Measurements from ENCODE around the gene ZFP2. TPM values are rescaled to one million over a fixed set of nuclear protein-coding genes. Genes with fewer than 3 reads are reported as not detected.
"Not testable (repeated sequence)": the region's sequence is repeated elsewhere in the genome, so short reads cannot be mapped to it uniquely, and the experiment has no call there.

ZFP2 gene
- total RNA-seq, 4 donors from 2014 or later: 2.7 to 9.0 (median 4.9) TPM

DNA sequence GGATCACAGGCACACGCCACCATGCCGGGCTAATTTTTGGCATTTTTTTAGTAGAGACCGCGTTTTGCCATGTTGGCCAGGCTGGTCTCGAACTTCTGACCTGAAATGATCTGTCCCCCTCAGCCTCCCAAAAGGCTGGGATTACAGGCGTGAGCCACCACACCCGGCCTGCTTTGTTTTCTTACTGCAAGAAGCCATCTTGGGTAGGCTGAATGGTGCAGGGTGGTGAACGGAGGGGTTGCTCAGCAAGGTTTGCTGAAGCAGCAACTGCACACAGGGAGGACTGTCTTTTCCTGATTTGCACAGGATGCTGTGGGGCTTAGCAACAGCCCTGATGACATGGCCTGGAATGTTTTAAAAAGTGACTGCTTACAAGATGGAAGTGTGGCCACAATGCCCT, 25.3 kb upstream of the ZFP2 start:
- H3K27ac ChIP-seq: no peak overlapping the region
- intact Hi-C loops (cut with DNase I): no loop called here
- no peak for TF ChIP-seq POLR2A (IDR thresholded peaks at IDR 0.05)
- TF ChIP-seq, protein P1, sequence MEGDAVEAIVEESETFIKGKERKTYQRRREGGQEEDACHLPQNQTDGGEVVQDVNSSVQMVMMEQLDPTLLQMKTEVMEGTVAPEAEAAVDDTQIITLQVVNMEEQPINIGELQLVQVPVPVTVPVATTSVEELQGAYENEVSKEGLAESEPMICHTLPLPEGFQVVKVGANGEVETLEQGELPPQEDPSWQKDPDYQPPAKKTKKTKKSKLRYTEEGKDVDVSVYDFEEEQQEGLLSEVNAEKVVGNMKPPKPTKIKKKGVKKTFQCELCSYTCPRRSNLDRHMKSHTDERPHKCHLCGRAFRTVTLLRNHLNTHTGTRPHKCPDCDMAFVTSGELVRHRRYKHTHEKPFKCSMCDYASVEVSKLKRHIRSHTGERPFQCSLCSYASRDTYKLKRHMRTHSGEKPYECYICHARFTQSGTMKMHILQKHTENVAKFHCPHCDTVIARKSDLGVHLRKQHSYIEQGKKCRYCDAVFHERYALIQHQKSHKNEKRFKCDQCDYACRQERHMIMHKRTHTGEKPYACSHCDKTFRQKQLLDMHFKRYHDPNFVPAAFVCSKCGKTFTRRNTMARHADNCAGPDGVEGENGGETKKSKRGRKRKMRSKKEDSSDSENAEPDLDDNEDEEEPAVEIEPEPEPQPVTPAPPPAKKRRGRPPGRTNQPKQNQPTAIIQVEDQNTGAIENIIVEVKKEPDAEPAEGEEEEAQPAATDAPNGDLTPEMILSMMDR (IDR thresholded peaks at IDR 0.05): no peak
- H3K4me1 ChIP-seq: no peaks in the 10 kb centered on the region
- H3K36me3 ChIP-seq: peaks cover 38 to 54% of the 10 kb centered on the region in 2 donors
- H3K4me3 ChIP-seq (replicated peaks in 1 of 3): no peak overlapping the region
- DNase-seq: no peak
- no peaks in the 10 kb centered on the region for H3K27me3 ChIP-seq
- WGBS, 2 donors: 85 to 99% methylated on average over 8 of the region's 8 CpGs
- H3K9me3 ChIP-seq: no peaks in the 10 kb centered on the region

DNA sequence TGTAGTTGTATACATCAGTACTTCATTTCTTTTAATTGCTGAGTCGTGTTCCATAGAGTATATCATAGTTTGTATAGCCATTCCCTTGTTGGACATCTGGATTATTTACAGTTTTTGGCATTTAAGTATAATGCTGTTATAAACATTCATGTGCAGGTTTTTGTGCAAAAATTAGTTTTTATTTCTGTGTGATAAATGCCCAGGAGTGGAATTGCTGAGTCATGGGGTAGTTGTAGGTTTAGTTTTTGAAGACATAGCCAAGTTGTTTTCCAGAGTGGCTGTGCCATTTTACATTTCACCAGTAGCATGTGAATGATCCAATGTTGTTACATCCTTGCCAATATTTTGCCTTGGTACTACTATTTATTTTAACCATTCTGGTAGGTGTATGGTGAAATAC, 23.4 kb upstream of the ZFP2 start:
- intact Hi-C loops (cut with DNase I): no loop called here
- Histone ChIP-seq H3K4me3 (replicated peaks in 1 of 3) (no peak overlapping the region), H3K27me3 (no peaks in the 10 kb centered on the region), H3K27ac (no peak overlapping the region), H3K36me3 (peaks cover 53 to 54% of the 10 kb centered on the region in 2 donors), H3K4me1 (no peaks in the 10 kb centered on the region), H3K9me3 (no peaks in the 10 kb centered on the region)
- WGBS, 2 donors: 95 to 96% methylated on average over 1 of the region's 1 CpG
- TF ChIP-seq POLR2A (IDR thresholded peaks at IDR 0.05): no peak
- TF ChIP-seq, protein P1 (IDR thresholded peaks at IDR 0.05): no peak
- no peak for DNase-seq

DNA sequence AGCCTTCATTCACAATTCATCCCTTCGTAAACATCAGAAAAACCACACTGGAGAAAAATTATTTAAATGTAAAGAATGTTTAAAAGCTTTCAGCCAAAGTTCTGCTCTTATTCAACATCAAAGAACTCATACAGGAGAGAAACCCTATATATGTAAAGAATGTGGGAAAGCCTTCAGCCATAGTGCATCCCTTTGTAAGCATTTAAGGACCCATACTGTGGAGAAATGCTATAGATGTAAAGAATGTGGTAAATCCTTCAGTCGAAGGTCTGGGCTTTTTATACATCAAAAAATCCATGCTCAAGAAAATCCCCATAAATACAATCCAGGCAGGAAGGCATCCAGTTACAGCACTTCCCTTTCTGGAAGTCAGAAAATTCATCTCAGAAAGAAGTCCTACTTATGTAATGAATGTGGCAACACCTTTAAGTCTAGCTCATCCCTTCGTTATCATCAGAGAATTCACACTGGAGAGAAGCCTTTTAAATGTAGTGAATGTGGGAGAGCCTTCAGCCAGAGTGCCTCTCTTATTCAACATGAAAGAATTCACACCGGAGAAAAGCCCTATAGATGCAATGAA, 12.5 kb upstream of the ZFP2 start:
- peaks cover 34 to 50% of the 10 kb centered on the region in 2 donors for H3K36me3 ChIP-seq
- DNase-seq; H3K27ac ChIP-seq; H3K4me3 ChIP-seq (replicated peaks in 1 of 3); H3K27me3 ChIP-seq; H3K9me3 ChIP-seq; H3K4me1 ChIP-seq: not testable (repeated sequence)
- WGBS, 2 donors: 95 to 97% methylated on average over 4 of the region's 4 CpGs
- intact Hi-C loops (cut with DNase I): loop anchor here (10.0 kb wide), 1 partner anchor 142 kb away; the partner anchor contains the start of gene ZNF879

DNA sequence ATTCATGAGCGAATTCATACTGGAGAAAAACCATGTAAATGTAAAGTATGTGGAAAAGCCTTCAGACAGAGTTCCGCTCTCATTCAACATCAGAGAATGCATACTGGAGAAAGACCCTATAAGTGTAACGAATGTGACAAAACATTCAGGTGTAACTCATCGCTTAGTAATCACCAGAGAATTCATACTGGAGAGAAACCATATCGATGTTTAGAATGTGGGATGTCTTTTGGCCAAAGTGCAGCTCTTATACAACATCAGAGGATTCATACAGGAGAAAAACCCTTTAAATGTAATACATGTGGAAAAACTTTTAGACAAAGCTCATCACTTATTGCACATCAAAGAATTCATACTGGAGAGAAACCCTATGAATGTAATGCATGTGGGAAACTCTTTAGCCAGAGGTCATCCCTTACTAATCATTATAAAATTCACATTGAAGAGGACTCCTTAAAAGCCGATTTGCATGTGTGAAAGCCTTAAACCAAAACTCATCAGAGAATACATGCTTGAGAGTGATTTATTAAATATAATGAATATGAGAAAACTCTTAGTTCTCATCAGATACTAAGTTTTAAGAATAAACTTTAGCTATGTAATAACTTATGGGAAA, 11.8 kb upstream of the ZFP2 start:
- no peak overlapping the region for H3K4me3 ChIP-seq (replicated peaks in 1 of 3)
- 96 to 98% methylated on average over 6 of the region's 6 CpGs for WGBS, 2 donors
- no peaks in the 10 kb centered on the region for H3K9me3 ChIP-seq
- TF ChIP-seq POLR2A (IDR thresholded peaks at IDR 0.05): no peak
- TF ChIP-seq, protein P1 (IDR thresholded peaks at IDR 0.05): no peak
- H3K27me3 ChIP-seq: no peaks in the 10 kb centered on the region
- peaks cover 34 to 46% of the 10 kb centered on the region in 2 donors for H3K36me3 ChIP-seq
- DNase-seq: no peak
- H3K27ac ChIP-seq: no peak overlapping the region
- intact Hi-C loops (cut with DNase I): loop anchor here (10.0 kb wide), 1 partner anchor 141 kb away; the partner anchor contains the start of gene ZNF879
- H3K4me1 ChIP-seq: no peaks in the 10 kb centered on the region

DNA sequence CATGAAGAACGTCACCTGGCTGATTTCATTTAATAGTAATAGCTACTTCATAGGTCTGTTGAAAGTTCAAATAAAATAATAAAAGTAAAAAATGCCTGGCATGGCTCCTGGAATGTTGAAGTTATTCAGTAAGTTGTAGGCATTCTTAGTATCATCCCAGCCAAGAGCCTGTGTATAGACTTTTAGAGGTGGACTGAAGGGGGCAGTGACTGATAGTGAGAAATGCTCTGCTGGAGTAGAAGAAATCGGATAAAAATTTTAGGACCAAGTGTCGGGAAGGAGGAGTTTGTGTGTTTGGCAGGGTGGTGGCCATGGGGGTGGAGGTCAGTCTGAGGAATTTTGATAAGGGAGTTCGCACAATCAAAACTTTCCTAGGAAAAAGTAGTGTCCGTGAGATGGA, 3.6 kb downstream of the ZFP2 start:
- no peak for DNase-seq
- intact Hi-C loops (cut with DNase I): no loop called here
- no peaks in the 10 kb centered on the region for H3K9me3 ChIP-seq
- H3K27me3 ChIP-seq: no peaks in the 10 kb centered on the region
- WGBS, 2 donors: 68 to 86% methylated on average over 5 of the region's 5 CpGs
- H3K4me1 ChIP-seq: peaks cover 0 to 7% of the 10 kb centered on the region in 2 donors
- H3K27ac ChIP-seq: no peak overlapping the region
- no peaks in the 10 kb centered on the region for H3K36me3 ChIP-seq
- TF ChIP-seq, protein P1 (IDR thresholded peaks at IDR 0.05): no peak
- TF ChIP-seq POLR2A (IDR thresholded peaks at IDR 0.05): no peak
- no peak overlapping the region for H3K4me3 ChIP-seq (replicated peaks in 1 of 3)

All from thyroid gland (tissue), 4 donors.